Panc1 (cell line): ENCODE results near the gene LLGL2. TPM values are rescaled to one million over a fixed set of nuclear protein-coding genes. Genes with fewer than 3 reads are reported as not detected.

ENCODE experiments used
- ATAC-seq: fragments of 200-7000 bp; cut with Tn5 transposase; 2 replicates; pipeline ENCODE4 v1.9.1; 2020; ENCODE audit warnings: mild to moderate bottlenecking, moderate library complexity
- BruUV-seq: library from RNA; stranded (reverse); fragments of 400-500 nt; replicated peaks from 2 replicates; lab custom pipeline; 2021; lab: Mats Ljungman, UMichigan
- CTCF ChIA-PET: fragments of 300-600 bp; sonication (Branson Sonifier 250); formaldehyde crosslinking; loops from one replicate; lab custom pipeline; 2022; ENCODE audit warnings: antibody characterized with exemption; lab: Charles Lee
- POLR2A ChIA-PET: fragments of 300-600 bp; sonication (Branson Sonifier 250); formaldehyde crosslinking; loops from one replicate; lab custom pipeline; 2022; ENCODE audit warnings: antibody characterized with exemption; lab: Charles Lee
- DNase-seq: peaks from one replicate; pipeline ENCODE4 v3.0.0-alpha.2; 2010; ENCODE audit warnings: low read depth, low spot score
- H3K27ac ChIP-seq: 2 replicates; pipeline ENCODE4 v1.5.1; 2011; ENCODE audit warnings: mild to moderate bottlenecking, low read length, inconsistent platforms
- H3K27me3 ChIP-seq: fragments of 200-500 bp; sonication (Bioruptor generic); 2 replicates; pipeline ENCODE4 v1.6.0; 2014; ENCODE audit warnings: low read length, inconsistent platforms; ENCODE audit not compliant: control insufficient read depth, insufficient read depth
- H3K36me3 ChIP-seq: fragments of 200-500 bp; sonication (Bioruptor generic); 2 replicates; pipeline ENCODE4 v1.5.1; 2014; ENCODE audit warnings: inconsistent platforms, mild to moderate bottlenecking, low read length, moderate library complexity; ENCODE audit not compliant: control insufficient read depth, insufficient read depth
- H3K4me1 ChIP-seq: 2 replicates; pipeline ENCODE4 v1.5.1; 2011; ENCODE audit warnings: inconsistent platforms, mild to moderate bottlenecking, low read length, moderate library complexity; ENCODE audit not compliant: control insufficient read depth, insufficient read depth
- H3K4me3 ChIP-seq, 2 experiments: 2 replicates each; pipeline ENCODE4 v1.5.1; 2011 to 2012; ENCODE audit warnings: low read depth in 2 of 2, low read length in 2 of 2, mild to moderate bottlenecking in 2 of 2, inconsistent platforms in 1 of 2, moderate library complexity in 1 of 2
- H3K9me3 ChIP-seq: fragments of 200-500 bp; sonication (Bioruptor generic); 2 replicates; pipeline ENCODE4 v1.5.1; 2014; ENCODE audit warnings: low read depth, mild to moderate bottlenecking, inconsistent platforms, low read length, moderate library complexity; ENCODE audit not compliant: control insufficient read depth, insufficient read depth
- POLR2AphosphoS5 ChIP-seq: IDR thresholded peaks from 2 replicates; pipeline ENCODE4 v1.6.1; 2012; ENCODE audit warnings: mild to moderate bottlenecking, low read depth, low read length, moderate library complexity
- SIN3A ChIP-seq: IDR thresholded peaks from 2 replicates; pipeline ENCODE4 v1.6.1; 2012; ENCODE audit warnings: low read depth, mild to moderate bottlenecking, low read length, moderate library complexity, borderline replicate concordance; ENCODE audit not compliant: insufficient read depth
- TCF7L2 ChIP-seq: IDR thresholded peaks from 2 replicates; pipeline ENCODE4 v1.6.1; 2011; ENCODE audit warnings: mild to moderate bottlenecking, low read depth, low read length, inconsistent platforms
- in situ Hi-C: cut with HindIII; loops from 2 replicates; pipeline ENCODE4 v1.10.0; 2016; ENCODE audit warnings: low sequenced_read_pairs, low pct_unique_long_range_greater_than_20kb
- intact Hi-C: fragments of 100-400 bp; cut with micrococcal nuclease; formaldehyde crosslinking; loops from one replicate; pipeline ENCODE4 v1.10.0; 2022; ENCODE audit not compliant: unreplicated experiment
- total RNA-seq: library from RNA; stranded (reverse); gene quantifications from one replicate; pipeline ENCODE4 v1.2.1, GENCODE V29; 2021; ENCODE audit not compliant: unreplicated experiment
- TF ChIP-seq, protein P1 (sequence below), 2 experiments: IDR thresholded peaks; 2 replicates each; pipeline ENCODE4 v1.6.1; 2011 to 2012; ENCODE audit warnings: low read depth in 2 of 2, control low read depth in 1 of 2, low read length in 1 of 2, mild to moderate bottlenecking in 1 of 2, moderate library complexity in 1 of 2; ENCODE audit not compliant: insufficient read depth in 1 of 2
- TF ChIP-seq, protein P2 (sequence below): fragments of 450-650 bp; IDR thresholded peaks from 2 replicates; pipeline ENCODE4 v1.5.1; 2017; ENCODE audit warnings: mild to moderate bottlenecking

The LLGL2 gene
- total RNA-seq, 1 experiment from 2014 or later: 201 TPM

DNA sequence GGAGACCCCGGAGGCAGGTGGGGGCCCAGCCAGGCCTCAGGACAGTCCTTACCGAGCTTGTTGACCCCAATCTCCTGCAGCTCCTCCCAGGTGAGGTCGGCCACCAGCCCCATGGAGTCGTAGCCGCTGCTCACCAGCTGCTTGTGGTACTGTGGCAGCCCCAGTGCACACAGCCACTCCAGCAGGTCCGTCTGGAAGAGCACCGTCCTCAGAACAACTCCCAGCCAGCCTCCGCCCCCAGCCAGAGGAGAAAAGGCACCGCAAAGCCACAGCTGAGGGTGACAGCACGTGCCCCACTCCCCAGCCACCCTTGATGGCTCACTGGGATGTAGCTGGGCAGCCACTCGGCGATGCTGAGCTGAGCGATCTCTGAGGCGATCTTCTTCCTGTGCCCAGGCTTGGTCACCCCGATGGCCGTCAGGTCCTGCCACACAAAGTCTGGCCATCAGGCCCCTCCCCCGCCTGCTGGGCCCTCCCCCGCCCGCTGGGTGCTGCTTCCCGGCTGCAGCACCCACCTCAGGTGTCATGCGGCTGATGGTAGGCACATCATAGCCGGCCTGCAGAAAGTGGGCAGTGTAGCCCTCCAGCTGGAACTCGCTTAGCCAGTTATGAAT lies 22.1 kb upstream of the LLGL2 start:
- Histone ChIP-seq H3K27ac (no peak overlapping the region), H3K4me1 (peaks cover 12% of the 10 kb centered on the region), H3K9me3 (no peaks in the 10 kb centered on the region), H3K27me3 (no peaks in the 10 kb centered on the region), H3K4me3 (no peak overlapping the region), H3K36me3 (no peaks in the 10 kb centered on the region)
- in situ Hi-C loops: no loop called here
- TF ChIP-seq SIN3A (no peak), POLR2AphosphoS5 (no peak), TCF7L2 (no peak)
- TF ChIP-seq, protein P1, sequence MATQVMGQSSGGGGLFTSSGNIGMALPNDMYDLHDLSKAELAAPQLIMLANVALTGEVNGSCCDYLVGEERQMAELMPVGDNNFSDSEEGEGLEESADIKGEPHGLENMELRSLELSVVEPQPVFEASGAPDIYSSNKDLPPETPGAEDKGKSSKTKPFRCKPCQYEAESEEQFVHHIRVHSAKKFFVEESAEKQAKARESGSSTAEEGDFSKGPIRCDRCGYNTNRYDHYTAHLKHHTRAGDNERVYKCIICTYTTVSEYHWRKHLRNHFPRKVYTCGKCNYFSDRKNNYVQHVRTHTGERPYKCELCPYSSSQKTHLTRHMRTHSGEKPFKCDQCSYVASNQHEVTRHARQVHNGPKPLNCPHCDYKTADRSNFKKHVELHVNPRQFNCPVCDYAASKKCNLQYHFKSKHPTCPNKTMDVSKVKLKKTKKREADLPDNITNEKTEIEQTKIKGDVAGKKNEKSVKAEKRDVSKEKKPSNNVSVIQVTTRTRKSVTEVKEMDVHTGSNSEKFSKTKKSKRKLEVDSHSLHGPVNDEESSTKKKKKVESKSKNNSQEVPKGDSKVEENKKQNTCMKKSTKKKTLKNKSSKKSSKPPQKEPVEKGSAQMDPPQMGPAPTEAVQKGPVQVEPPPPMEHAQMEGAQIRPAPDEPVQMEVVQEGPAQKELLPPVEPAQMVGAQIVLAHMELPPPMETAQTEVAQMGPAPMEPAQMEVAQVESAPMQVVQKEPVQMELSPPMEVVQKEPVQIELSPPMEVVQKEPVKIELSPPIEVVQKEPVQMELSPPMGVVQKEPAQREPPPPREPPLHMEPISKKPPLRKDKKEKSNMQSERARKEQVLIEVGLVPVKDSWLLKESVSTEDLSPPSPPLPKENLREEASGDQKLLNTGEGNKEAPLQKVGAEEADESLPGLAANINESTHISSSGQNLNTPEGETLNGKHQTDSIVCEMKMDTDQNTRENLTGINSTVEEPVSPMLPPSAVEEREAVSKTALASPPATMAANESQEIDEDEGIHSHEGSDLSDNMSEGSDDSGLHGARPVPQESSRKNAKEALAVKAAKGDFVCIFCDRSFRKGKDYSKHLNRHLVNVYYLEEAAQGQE (IDR thresholded peaks at IDR 0.05; ENCODE audit: insufficient read depth in 1 of 2, low read depth in 2 of 2, low read length in 1 of 2): no peak
- TF ChIP-seq, protein P2, sequence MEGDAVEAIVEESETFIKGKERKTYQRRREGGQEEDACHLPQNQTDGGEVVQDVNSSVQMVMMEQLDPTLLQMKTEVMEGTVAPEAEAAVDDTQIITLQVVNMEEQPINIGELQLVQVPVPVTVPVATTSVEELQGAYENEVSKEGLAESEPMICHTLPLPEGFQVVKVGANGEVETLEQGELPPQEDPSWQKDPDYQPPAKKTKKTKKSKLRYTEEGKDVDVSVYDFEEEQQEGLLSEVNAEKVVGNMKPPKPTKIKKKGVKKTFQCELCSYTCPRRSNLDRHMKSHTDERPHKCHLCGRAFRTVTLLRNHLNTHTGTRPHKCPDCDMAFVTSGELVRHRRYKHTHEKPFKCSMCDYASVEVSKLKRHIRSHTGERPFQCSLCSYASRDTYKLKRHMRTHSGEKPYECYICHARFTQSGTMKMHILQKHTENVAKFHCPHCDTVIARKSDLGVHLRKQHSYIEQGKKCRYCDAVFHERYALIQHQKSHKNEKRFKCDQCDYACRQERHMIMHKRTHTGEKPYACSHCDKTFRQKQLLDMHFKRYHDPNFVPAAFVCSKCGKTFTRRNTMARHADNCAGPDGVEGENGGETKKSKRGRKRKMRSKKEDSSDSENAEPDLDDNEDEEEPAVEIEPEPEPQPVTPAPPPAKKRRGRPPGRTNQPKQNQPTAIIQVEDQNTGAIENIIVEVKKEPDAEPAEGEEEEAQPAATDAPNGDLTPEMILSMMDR: no peak
- DNase-seq: no peak
- ATAC-seq: 0 out of 2 replicates have a peak, but pooled peaks have one; percentile 13
- CTCF ChIA-PET: interaction anchor here (1.6 kb wide), 1 partner anchor 13 kb away, joined by 6 read pairs; the partner anchor contains the start of gene TSEN54
- POLR2A ChIA-PET: interaction anchor here (0.6 kb wide), 1 partner anchor 107 kb away, joined by 4 read pairs; no protein-coding TSS in a partner anchor
- intact Hi-C loops: no loop called here
- BruUV-seq: no TSS peak

DNA sequence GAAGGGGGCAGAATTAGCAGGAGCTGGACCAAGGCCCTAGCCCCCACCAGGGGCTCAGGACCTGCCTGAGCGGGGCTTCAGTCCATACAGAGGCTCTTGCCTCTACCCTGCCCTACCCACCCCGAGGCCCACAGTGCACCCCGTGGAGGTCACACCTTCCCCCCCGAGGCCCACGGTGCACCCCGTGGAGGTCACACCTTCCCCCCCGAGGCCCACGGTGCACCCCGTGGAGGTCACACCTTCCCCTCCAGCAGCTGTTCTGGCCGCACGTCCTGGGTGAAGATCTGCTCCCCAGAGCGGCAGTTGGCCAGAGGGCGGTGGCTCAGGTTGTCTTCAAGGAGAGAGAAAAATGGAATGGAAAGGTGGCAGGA lies 21.5 kb upstream of the LLGL2 start:
- TF ChIP-seq, protein P2: no peak
- TF ChIP-seq TCF7L2: no peak
- no peaks in the 10 kb centered on the region for H3K27me3 ChIP-seq
- H3K4me1 ChIP-seq: peaks cover 16% of the 10 kb centered on the region
- ATAC-seq: no peak
- no peaks in the 10 kb centered on the region for H3K36me3 ChIP-seq
- no peak overlapping the region for H3K4me3 ChIP-seq
- ChIA-PET CTCF (interaction anchor here (1.6 kb wide), 1 partner anchor 13 kb away, joined by 6 read pairs; the partner anchor contains the start of gene TSEN54), POLR2A (interaction anchor here (0.6 kb wide), 1 partner anchor 108 kb away, joined by 4 read pairs; no protein-coding TSS in a partner anchor)
- no peak for DNase-seq
- no TSS peak for BruUV-seq
- no peaks in the 10 kb centered on the region for H3K9me3 ChIP-seq
- in situ Hi-C loops (no loop called here), intact Hi-C loops (no loop called here)
- H3K27ac ChIP-seq: no peak overlapping the region
